ENCODE data around the gene FRMD1.

Gene FRMD1

GRCh38 chr6:168026925-168027324 lies 52.1 kb downstream of the FRMD1 start:
- no peak for DNase-seq (ENCODE audit: low read depth)

- DNase-seq (ENCODE audit: low read depth), result no peak
Measured at GRCh38 chr6:168025831-168026710, 52.9 kb downstream of the FRMD1 start.

- DNase-seq (ENCODE audit: low read depth), result no peak
Measured at GRCh38 chr6:168024951-168025510, 54.0 kb downstream of the FRMD1 start.

GRCh38 chr6:168022488-168023321 lies 56.3 kb downstream of the FRMD1 start:
- no peak for DNase-seq (ENCODE audit: low read depth)

GRCh38 chr6:168021581-168021980 lies 57.4 kb downstream of the FRMD1 start:
- DNase-seq (ENCODE audit: low read depth), result no peak

- DNase-seq (ENCODE audit: low read depth), result no peak
Measured at GRCh38 chr6:168020242-168020641, 58.8 kb downstream of the FRMD1 start.

GRCh38 chr6:168018664-168019063 lies 60.3 kb downstream of the FRMD1 start:
- no peak for DNase-seq (ENCODE audit: low read depth)

GRCh38 chr6:168017629-168018028 lies 61.4 kb downstream of the FRMD1 start:
- DNase-seq (ENCODE audit: low read depth), result no peak

- DNase-seq (ENCODE audit: low read depth), result no peak
Measured at GRCh38 chr6:168016721-168017525, 62.1 kb downstream of the FRMD1 start.

- no peak for DNase-seq (ENCODE audit: low read depth)
Measured at GRCh38 chr6:168016176-168016620, 62.8 kb downstream of the FRMD1 start.

- DNase-seq (ENCODE audit: low read depth), result no peak
Measured at GRCh38 chr6:168015482-168016175, 63.4 kb downstream of the FRMD1 start.

GRCh38 chr6:168015009-168015408 lies 64.0 kb downstream of the FRMD1 start:
- no peak for DNase-seq (ENCODE audit: low read depth)

GRCh38 chr6:168014428-168014827 lies 64.6 kb downstream of the FRMD1 start:
- no peak for DNase-seq (ENCODE audit: low read depth)

- no peak for DNase-seq (ENCODE audit: low read depth)
Measured at GRCh38 chr6:168013250-168013915, 65.6 kb downstream of the FRMD1 start.

GRCh38 chr6:168012431-168013249 lies 66.4 kb downstream of the FRMD1 start:
- DNase-seq (ENCODE audit: low read depth), result no peak

GRCh38 chr6:168011291-168011690 lies 67.7 kb downstream of the FRMD1 start:
- DNase-seq (ENCODE audit: low read depth), result no peak

- no peak for DNase-seq (ENCODE audit: low read depth)
Measured at GRCh38 chr6:168009331-168009730, 69.7 kb downstream of the FRMD1 start.

- DNase-seq (ENCODE audit: low read depth), result peak; percentile 93
Measured at GRCh38 chr6:168007592-168008338, 71.2 kb downstream of the FRMD1 start.

- no peak for DNase-seq (ENCODE audit: low read depth)
Measured at GRCh38 chr6:168005796-168006195, 73.2 kb downstream of the FRMD1 start.

All from GM04504 (cell line).